H1 (cell line): ENCODE measurements around the gene FGD5. TPM values are rescaled to one million over a fixed set of nuclear protein-coding genes. Genes with fewer than 3 reads are reported as not detected.

Source experiments
- CTCF ChIA-PET: fragments of 300-600 bp; sonication (Branson Sonifier 250); formaldehyde crosslinking; loops from one replicate; lab custom pipeline; 2021; ENCODE audit not compliant: partially characterized antibody; lab: Charles Lee
- POLR2A ChIA-PET: fragments of 300-600 bp; sonication (Branson Sonifier 250); formaldehyde crosslinking; loops from one replicate; lab custom pipeline; 2021; ENCODE audit warnings: inconsistent platforms; ENCODE audit not compliant: partially characterized antibody; lab: Charles Lee
- DNase-seq, 2 experiments: peaks; one replicate each; pipeline versions ENCODE4 v3.0.0 to v3.0.0-alpha.2; 2010 to 2022; ENCODE audit warnings: low spot score in 2 of 2, low read depth in 1 of 2, mixed read lengths in 1 of 2
- FAIRE-seq: peaks from 2 replicates; lab custom pipeline; 2011; peaks lifted over from hg19 to GRCh38; lab: Jason Lieb, UNC
- H2AFZ ChIP-seq: 2 replicates; pipeline ENCODE4 v1.8.1; 2012; ENCODE audit warnings: low read length, inconsistent platforms
- H2AK5ac ChIP-seq: 2 replicates; pipeline ENCODE4 v1.6.1; 2013; ENCODE audit warnings: low read depth, low read length
- H2BK120ac ChIP-seq: replicated peaks from 2 replicates; pipeline ENCODE3; 2013; ENCODE audit warnings: low read depth, low read length, inconsistent platforms
- H2BK12ac ChIP-seq: 2 replicates; pipeline ENCODE4 v1.6.1; 2013; ENCODE audit warnings: low read depth, low read length
- H2BK15ac ChIP-seq: 2 replicates; pipeline ENCODE4 v1.6.1; 2013; ENCODE audit warnings: low read length
- H2BK20ac ChIP-seq: 2 replicates; pipeline ENCODE4 v1.6.1; 2013; ENCODE audit warnings: low read length
- H2BK5ac ChIP-seq: 2 replicates; pipeline ENCODE4 v1.6.1; 2013; ENCODE audit warnings: low read depth, low read length
- H3K14ac ChIP-seq: 2 replicates; pipeline ENCODE4 v1.6.1; 2013; ENCODE audit warnings: inconsistent platforms; ENCODE audit not compliant: insufficient read length
- H3K18ac ChIP-seq: 2 replicates; pipeline ENCODE4 v1.6.1; 2013; ENCODE audit warnings: low read length; ENCODE audit errors: extremely low read depth
- H3K23ac ChIP-seq: 2 replicates; pipeline ENCODE4 v1.6.1; 2013; ENCODE audit warnings: inconsistent platforms; ENCODE audit not compliant: insufficient read length
- H3K23me2 ChIP-seq: 2 replicates; pipeline ENCODE4 v1.6.1; 2013; ENCODE audit warnings: low read depth, low read length
- H3K27ac ChIP-seq: 2 replicates; pipeline ENCODE4 v1.6.1; 2011; ENCODE audit warnings: low read depth, low read length, inconsistent platforms
- H3K27me3 ChIP-seq, 4 experiments: replicated peaks in 1 of 4; 1 replicate in 1 of 4; 2 replicates in 3 of 4; pipeline versions ENCODE4 v1.6.1 to v1.8.1; 2011 to 2013; ENCODE audit warnings: low read length in 3 of 4, mild to moderate bottlenecking in 3 of 4, inconsistent platforms in 2 of 4, mixed read lengths in 2 of 4, moderate library complexity in 1 of 4; ENCODE audit not compliant: control insufficient read depth in 3 of 4, insufficient read depth in 3 of 4; ENCODE audit errors: extremely low read depth in 1 of 4
- H3K36me3 ChIP-seq, 4 experiments: 2 replicates each; pipeline versions ENCODE4 v1.6.1 to v1.8.1; 2011 to 2013; ENCODE audit warnings: mild to moderate bottlenecking in 4 of 4, low read length in 3 of 4, moderate library complexity in 2 of 4, control low read depth in 1 of 4, inconsistent platforms in 1 of 4; ENCODE audit not compliant: insufficient read depth in 4 of 4, control insufficient read depth in 2 of 4
- H3K4ac ChIP-seq: replicated peaks from 2 replicates; pipeline ENCODE3; 2013; ENCODE audit warnings: low read length, low read depth, mixed read lengths, inconsistent platforms; ENCODE audit not compliant: insufficient read length
- H3K4me1 ChIP-seq, 4 experiments: replicated peaks in 1 of 4; 1 replicate in 1 of 4; 2 replicates in 3 of 4; pipeline versions ENCODE4 v1.6.1 to v1.8.1; 2011 to 2013; ENCODE audit warnings: low read length in 3 of 4, inconsistent platforms in 2 of 4, mixed read lengths in 1 of 4; ENCODE audit not compliant: insufficient read depth in 4 of 4, control insufficient read depth in 3 of 4
- H3K4me2 ChIP-seq, 2 experiments: 2 replicates each; pipeline versions ENCODE4 v1.6.1 to v1.8.1; 2011 to 2013; ENCODE audit warnings: low read depth in 2 of 2, low read length in 2 of 2, control low read depth in 1 of 2, inconsistent platforms in 1 of 2, mild to moderate bottlenecking in 1 of 2; ENCODE audit not compliant: insufficient read depth in 1 of 2
- H3K4me3 ChIP-seq, 4 experiments: fragments of 200-600, 300-600 bp in 1 of 4; sonication (generic), shearing (Covaris generic), sonication (Bioruptor Twin) in 1 of 4; 2 replicates each; pipeline versions ENCODE4 v1.5.1 to v1.8.1; 2011 to 2016; ENCODE audit warnings: low read length in 4 of 4, low read depth in 3 of 4, control low read depth in 2 of 4, inconsistent platforms in 2 of 4, mild to moderate bottlenecking in 2 of 4, mixed read lengths in 1 of 4, moderate library complexity in 1 of 4; ENCODE audit not compliant: insufficient read depth in 2 of 4; ENCODE audit errors: extremely low read depth in 1 of 4
- H3K56ac ChIP-seq: replicated peaks from 2 replicates; pipeline ENCODE3; 2013; ENCODE audit warnings: low read depth, mild to moderate bottlenecking, mixed read lengths, low read length, inconsistent platforms; ENCODE audit not compliant: insufficient read length
- H3K79me1 ChIP-seq: 2 replicates; pipeline ENCODE4 v1.6.1; 2013; ENCODE audit warnings: low read depth, low read length, control low read depth
- H3K79me2 ChIP-seq, 2 experiments: 2 replicates each; pipeline versions ENCODE4 v1.6.1 to v1.8.1; 2012 to 2013; ENCODE audit warnings: low read length in 2 of 2, mild to moderate bottlenecking in 2 of 2, inconsistent platforms in 1 of 2; ENCODE audit not compliant: insufficient read depth in 2 of 2, control insufficient read depth in 1 of 2
- H3K9ac ChIP-seq, 4 experiments: replicated peaks in 1 of 4; 1 replicate in 1 of 4; 2 replicates in 3 of 4; pipeline versions ENCODE4 v1.6.1 to v1.8.1; 2011 to 2013; ENCODE audit warnings: low read depth in 3 of 4, low read length in 3 of 4, control low read depth in 2 of 4, mild to moderate bottlenecking in 2 of 4, moderate library complexity in 2 of 4, inconsistent platforms in 1 of 4; ENCODE audit errors: extremely low read depth in 1 of 4
- H3K9me3 ChIP-seq, 2 experiments: 2 replicates each; pipeline versions ENCODE4 v1.6.1 to v1.8.1; 2012 to 2013; ENCODE audit warnings: mild to moderate bottlenecking in 2 of 2, moderate library complexity in 2 of 2, control low read depth in 1 of 2, inconsistent platforms in 1 of 2, low read depth in 1 of 2, low read length in 1 of 2, mixed read lengths in 1 of 2; ENCODE audit not compliant: insufficient read depth in 2 of 2
- H4K20me1 ChIP-seq, 2 experiments: replicated peaks in 1 of 2; 2 replicates each; pipeline versions ENCODE3 to v1.8.1; 2011 to 2013; ENCODE audit warnings: inconsistent platforms in 2 of 2, low read length in 2 of 2, mild to moderate bottlenecking in 1 of 2; ENCODE audit not compliant: insufficient read depth in 2 of 2, control insufficient read depth in 1 of 2
- H4K5ac ChIP-seq: 2 replicates; pipeline ENCODE4 v1.6.1; 2013; ENCODE audit warnings: low read length, low read depth, mixed read lengths, inconsistent platforms; ENCODE audit not compliant: insufficient read length
- H4K8ac ChIP-seq: 2 replicates; pipeline ENCODE4 v1.8.0; 2013; ENCODE audit warnings: mild to moderate bottlenecking, moderate library complexity, low read length, inconsistent platforms; ENCODE audit not compliant: insufficient read depth; ENCODE audit errors: extremely low read depth
- H4K91ac ChIP-seq: replicated peaks from 2 replicates; pipeline ENCODE3; 2013; ENCODE audit warnings: low read length, mixed read lengths, inconsistent platforms; ENCODE audit not compliant: insufficient read length
- CEBPB ChIP-seq: IDR thresholded peaks from 2 replicates; pipeline ENCODE4 v1.6.1; 2012; ENCODE audit warnings: low read depth, low read length
- CTBP2 ChIP-seq: IDR thresholded peaks from 2 replicates; pipeline ENCODE4 v1.7.0; 2011; ENCODE audit warnings: borderline replicate concordance, mild to moderate bottlenecking, moderate library complexity, mixed read lengths, low read length; ENCODE audit not compliant: insufficient read depth, insufficient read length
- KDM1A ChIP-seq: fragments of 200-600, 300-600 bp; sonication (generic); IDR thresholded peaks from 2 replicates; pipeline ENCODE4 v1.7.1; 2016; ENCODE audit warnings: mild to moderate bottlenecking, low read length, borderline replicate concordance
- SIX5 ChIP-seq: IDR thresholded peaks from 2 replicates; pipeline ENCODE4 v1.6.1; 2011; ENCODE audit warnings: mild to moderate bottlenecking, low read depth, low read length
- SUZ12 ChIP-seq: fragments of 200-600 bp; sonication (generic); IDR thresholded peaks from 2 replicates; pipeline ENCODE4 v1.6.1; 2012; ENCODE audit warnings: mild to moderate bottlenecking, inconsistent platforms, low read length, moderate library complexity, mixed read lengths
- TBP ChIP-seq: IDR thresholded peaks from 2 replicates; pipeline ENCODE4 v1.6.1; 2011; ENCODE audit warnings: low read depth, low read length, improper control_type of control experiment
- USF2 ChIP-seq: IDR thresholded peaks from 2 replicates; pipeline ENCODE4 v1.6.1; 2011; ENCODE audit warnings: low read length, improper control_type of control experiment
- WGBS, 2 experiments: shearing (Covaris generic) in 1 of 2; methylation state at CpG; one replicate each; pipeline versions ENCODE4 v1.1.6 to v1.1.7; 2013 to 2015; ENCODE audit warnings: low lambda C conversion rate in 2 of 2, mixed read lengths in 2 of 2, inconsistent platforms in 1 of 2, low coverage in 1 of 2, missing lambda C conversion rate in 1 of 2; ENCODE audit not compliant: insufficient replicate concordance in 2 of 2, insufficient coverage in 1 of 2, insufficient read length in 1 of 2; ENCODE audit errors: extremely low coverage in 1 of 2, missing lambda C conversion rate in 1 of 2; 5-methylcytosine and 5-hydroxymethylcytosine counted together
- polyA plus RNA-seq, 7 experiments: library from polyadenylated mRNA; depleted of rRNA in 3 of 7; stranded (reverse) in 5 of 7; unstranded in 2 of 7; fragments of >200 nt in 5 of 7; fragments of 200-250 nt in 2 of 7; gene quantifications; 1 replicate in 5 of 7; 2 replicates in 1 of 7; 4 replicates in 1 of 7; pipeline versions ENCODE4 v1.2.1 to v1.2.3, GENCODE V29; 2011 to 2013; ENCODE audit warnings: missing spikeins in 2 of 7, mixed read lengths in 2 of 7
- total RNA-seq: library from RNA; stranded (reverse); fragmentation: NEBNext Ultra II Directional; extraction: Animal tissue kit (Norgen Biotek cat#: 25700); gene quantifications from 2 replicates; pipeline ENCODE4 v1.2.1, GENCODE V29; 2021

FGD5 gene
- total and polyA plus RNA-seq, 2 of the 8 experiments (the other 6 are each of a cell fraction or from before 2014, with no cell fraction given), result 4.7 to 14.3 TPM

- no peak overlapping the region for H3K14ac ChIP-seq
- H4K8ac ChIP-seq, result peak overlapping the region; percentile 39; the same call in 1 of the 2 replicates
- H3K36me3 ChIP-seq, result no peaks in the 10 kb centered on the region
- H3K27me3 ChIP-seq, result no peaks in the 10 kb centered on the region
- no peak overlapping the region for H3K27ac ChIP-seq
- no peak overlapping the region for H3K23ac ChIP-seq
- FAIRE-seq (no peak), DNase-seq (no peak)
- H3K79me2 ChIP-seq, result no peaks in the 10 kb centered on the region
- peaks cover 4 to 16% (median 13%) of the 10 kb centered on the region in 4 experiments for H3K4me1 ChIP-seq
- H3K23me2 ChIP-seq, result no peaks in the 10 kb centered on the region
- H2BK5ac ChIP-seq, result no peak overlapping the region
- H3K4me3 ChIP-seq, result no peak overlapping the region
- ChIA-PET CTCF (interaction anchor here (0.7 to 4.9 kb wide), 28 partner anchors 11 to 159 kb away, joined by 3 to 54 read pairs (median 6); no protein-coding TSS in a partner anchor), POLR2A (interaction anchor here (0.8 kb wide), 1 partner anchor 9 kb away, joined by 3 read pairs; no protein-coding TSS in a partner anchor)
- H4K91ac ChIP-seq, result no peak overlapping the region
- 71% methylated on average over 14 of the region's 14 CpGs; no CpG with 5 or more reads in 1 of the 2 experiments for WGBS, 2 experiments
- H3K18ac ChIP-seq, result 0 out of 2 replicates have a peak overlapping the region, but pooled peaks have one; percentile 26
- peak overlapping the region; percentile 23; the same call in 1 of the 2 replicates for H2BK12ac ChIP-seq
- H2AFZ ChIP-seq, result peak overlapping the region; percentile 42; the same call in 1 of the 2 replicates
- H2BK120ac ChIP-seq, result no peak overlapping the region
- H3K79me1 ChIP-seq, result no peaks in the 10 kb centered on the region
- no peak overlapping the region for H2AK5ac ChIP-seq
- H3K9me3 ChIP-seq, result no peaks in the 10 kb centered on the region
- no peak overlapping the region for H3K4ac ChIP-seq
- H3K4me2 ChIP-seq, result peak overlapping the region; percentile 3 to 54; a peak in 3 of 4 replicates
- no peak overlapping the region for H3K9ac ChIP-seq
- no peak overlapping the region for H4K5ac ChIP-seq
- TF ChIP-seq CEBPB (no peak), KDM1A (no peak), SUZ12 (no peak), SIX5 (no peak), CTBP2 (no peak), TBP (no peak), USF2 (no peak)
- no peaks in the 10 kb centered on the region for H4K20me1 ChIP-seq
- H2BK20ac ChIP-seq, result no peak overlapping the region
- no peak overlapping the region for H2BK15ac ChIP-seq
- H3K56ac ChIP-seq, result no peak overlapping the region
Observed at GRCh38 chr3:14864131-14864530, 45.4 kb downstream of the FGD5 start.
